ACHN (cell line): ENCODE results near the gene TP53RK.

ENCODE experiments used
- DNase-seq: peaks from one replicate; pipeline ENCODE4 v3.0.0-alpha.2; 2015
- in situ Hi-C: cut with HindIII; loops from 2 replicates; pipeline ENCODE4 v1.10.0; 2017; ENCODE audit warnings: low sequenced_read_pairs, low pct_ligation_motif_present, low pct_unique_long_range_greater_than_20kb

TP53RK gene

GRCh38 chr20:46689082-46689753 is at the start of gene TP53RK:
TSS of gene TP53RK (minus strand) at chr20:46689444. CDS start at chr20:46689414, 30 bp downstream.
- DNase-seq: peak; percentile 99
- in situ Hi-C loops: no loop called here

GRCh38 chr20:46735436-46735835 is 46.2 kb upstream of the TP53RK start:
- in situ Hi-C loops: no loop called here
- no peak for DNase-seq

GRCh38 chr20:46731770-46732169 is 42.5 kb upstream of the TP53RK start:
- in situ Hi-C loops: no loop called here
- no peak for DNase-seq

DNA sequence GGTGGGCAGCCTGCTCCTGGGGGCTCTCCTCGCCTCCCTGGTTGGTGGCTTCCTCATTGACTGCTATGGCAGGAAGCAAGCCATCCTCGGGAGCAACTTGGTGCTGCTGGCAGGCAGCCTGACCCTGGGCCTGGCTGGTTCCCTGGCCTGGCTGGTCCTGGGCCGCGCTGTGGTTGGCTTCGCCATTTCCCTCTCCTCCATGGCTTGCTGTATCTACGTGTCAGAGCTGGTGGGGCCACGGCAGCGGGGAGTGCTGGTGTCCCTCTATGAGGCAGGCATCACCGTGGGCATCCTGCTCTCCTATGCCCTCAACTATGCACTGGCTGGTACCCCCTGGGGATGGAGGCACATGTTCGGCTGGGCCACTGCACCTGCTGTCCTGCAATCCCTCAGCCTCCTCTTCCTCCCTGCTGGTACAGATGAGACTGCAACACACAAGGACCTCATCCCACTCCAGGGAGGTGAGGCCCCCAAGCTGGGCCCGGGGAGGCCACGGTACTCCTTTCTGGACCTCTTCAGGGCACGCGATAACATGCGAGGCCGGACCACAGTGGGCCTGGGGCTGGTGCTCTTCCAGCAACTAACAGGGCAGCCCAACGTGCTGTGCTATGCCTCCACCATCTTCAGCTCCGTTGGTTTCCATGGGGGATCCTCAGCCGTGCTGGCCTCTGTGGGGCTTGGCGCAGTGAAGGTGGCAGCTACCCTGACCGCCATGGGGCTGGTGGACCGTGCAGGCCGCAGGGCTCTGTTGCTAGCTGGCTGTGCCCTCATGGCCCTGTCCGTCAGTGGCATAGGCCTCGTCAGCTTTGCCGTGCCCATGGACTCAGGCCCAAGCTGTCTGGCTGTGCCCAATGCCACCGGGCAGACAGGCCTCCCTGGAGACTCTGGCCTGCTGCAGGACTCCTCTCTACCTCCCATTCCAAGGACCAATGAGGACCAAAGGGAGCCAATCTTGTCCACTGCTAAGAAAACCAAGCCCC is 36.2 kb upstream of the TP53RK start:
- no peak for DNase-seq
- in situ Hi-C loops: no loop called here

- DNase-seq: no peak
- in situ Hi-C loops: no loop called here
These were observed 35.2 kb upstream of the TP53RK start for GRCh38 chr20:46724343-46724959.

DNA sequence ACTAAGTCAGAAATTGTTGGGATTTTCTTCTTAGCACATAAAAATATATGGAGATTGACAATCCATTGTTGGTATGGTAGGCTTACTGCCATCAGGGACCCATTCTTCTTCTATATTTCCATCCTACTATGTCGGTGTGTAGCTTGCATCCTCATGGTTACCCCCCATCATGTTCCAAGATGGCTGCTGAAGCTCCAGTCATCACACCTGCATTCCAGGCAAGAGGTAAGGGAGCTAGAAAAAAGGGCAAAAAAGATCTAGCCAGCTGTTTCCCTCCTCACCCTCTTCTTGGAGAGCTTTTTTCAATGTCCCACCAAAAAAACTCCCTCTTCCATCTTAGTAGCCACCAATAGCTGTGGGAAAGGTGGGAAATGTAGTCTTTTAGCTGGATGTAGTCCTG is 33.8 kb upstream of the TP53RK start:
- in situ Hi-C loops: no loop called here
- no peak for DNase-seq

DNA sequence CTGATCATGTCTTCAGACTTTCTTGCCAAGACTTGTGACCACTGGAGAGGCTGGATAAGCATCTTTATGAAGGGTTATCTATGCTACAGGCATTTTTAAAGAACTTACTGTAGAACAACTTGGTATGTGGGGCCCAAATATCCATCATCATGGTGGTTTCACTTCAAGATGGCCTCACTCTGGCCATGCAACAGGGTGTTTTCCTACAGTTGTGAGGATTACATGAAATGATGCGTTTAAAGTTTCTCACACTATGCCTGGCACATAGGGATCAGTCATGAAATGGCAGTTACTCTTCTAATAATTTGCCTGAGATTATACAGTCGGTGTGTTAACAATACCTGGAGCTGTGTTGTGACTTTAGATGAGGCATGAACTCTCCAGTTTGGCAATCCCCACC is 33.2 kb upstream of the TP53RK start:
- in situ Hi-C loops: no loop called here
- no peak for DNase-seq

- no peak for DNase-seq
- in situ Hi-C loops: no loop called here
These were observed 32.2 kb upstream of the TP53RK start for GRCh38 chr20:46721476-46721875.

DNA sequence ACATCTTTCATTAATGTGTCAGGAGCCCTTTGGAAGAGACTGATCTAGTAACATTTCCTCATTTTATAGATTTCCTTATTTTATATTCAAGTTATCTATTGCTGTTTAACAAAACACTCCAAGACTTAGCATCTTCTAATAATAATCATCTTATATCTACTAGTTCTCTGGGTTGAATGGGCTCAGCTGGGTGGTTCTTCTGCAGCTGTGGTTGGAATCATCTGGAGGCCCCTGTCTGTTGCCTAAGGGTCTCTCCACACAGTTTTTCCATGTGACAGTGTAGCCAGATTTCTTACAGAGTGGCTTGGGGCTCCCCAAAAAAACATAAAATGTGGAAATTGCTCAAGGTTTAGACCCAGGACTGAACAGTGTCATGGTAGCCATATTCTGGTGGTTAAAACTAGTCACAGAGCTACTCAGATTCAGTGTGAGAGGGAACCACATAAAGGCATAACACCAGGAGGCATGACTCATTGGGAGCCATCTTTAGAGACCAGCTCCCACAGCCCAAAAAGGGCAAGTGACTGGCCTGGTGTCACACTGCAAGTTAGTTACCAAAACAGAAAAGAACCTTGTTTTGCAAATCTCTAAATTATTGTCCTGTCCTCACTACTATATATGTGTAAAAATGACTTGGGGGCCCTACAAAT is 31.7 kb upstream of the TP53RK start:
- in situ Hi-C loops: no loop called here
- DNase-seq: no peak

GRCh38 chr20:46720019-46720418 is 30.8 kb upstream of the TP53RK start:
- in situ Hi-C loops: no loop called here
- DNase-seq: no peak

DNA sequence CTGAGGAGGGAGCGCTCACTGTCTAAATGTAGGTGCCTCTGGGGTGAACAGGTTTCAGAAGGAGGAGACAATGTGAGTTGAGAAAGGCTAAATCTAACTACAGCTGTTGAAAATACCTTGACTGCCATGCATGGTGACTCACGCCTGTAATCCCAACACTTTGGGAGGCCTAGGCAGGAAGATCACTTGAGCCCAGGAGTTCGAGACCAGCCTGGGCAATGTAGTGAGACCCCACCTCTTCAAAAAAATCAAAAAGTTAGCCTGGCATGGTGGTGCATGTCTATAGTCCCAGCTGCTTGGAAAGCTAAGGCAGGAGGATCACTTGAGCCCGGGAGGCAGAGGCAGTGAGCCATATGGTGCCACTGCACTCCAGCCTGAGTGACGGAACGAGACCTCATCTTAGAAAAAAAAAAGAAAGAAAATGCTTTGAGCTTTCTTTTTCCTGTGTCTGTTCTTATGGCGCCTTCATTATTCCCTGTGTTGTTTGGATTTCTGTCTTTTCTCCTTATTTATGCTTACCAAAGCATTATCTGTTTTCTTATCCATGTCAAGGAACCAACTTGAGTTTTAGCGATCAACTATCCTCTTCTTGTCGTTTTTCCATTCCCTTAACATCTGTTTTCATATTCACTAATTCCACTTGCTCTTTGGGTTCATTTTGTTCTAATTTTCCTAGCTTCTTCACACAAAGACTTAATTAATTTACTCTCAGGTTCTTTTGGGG is 28.7 kb upstream of the TP53RK start:
- no peak for DNase-seq
- in situ Hi-C loops: no loop called here

DNA sequence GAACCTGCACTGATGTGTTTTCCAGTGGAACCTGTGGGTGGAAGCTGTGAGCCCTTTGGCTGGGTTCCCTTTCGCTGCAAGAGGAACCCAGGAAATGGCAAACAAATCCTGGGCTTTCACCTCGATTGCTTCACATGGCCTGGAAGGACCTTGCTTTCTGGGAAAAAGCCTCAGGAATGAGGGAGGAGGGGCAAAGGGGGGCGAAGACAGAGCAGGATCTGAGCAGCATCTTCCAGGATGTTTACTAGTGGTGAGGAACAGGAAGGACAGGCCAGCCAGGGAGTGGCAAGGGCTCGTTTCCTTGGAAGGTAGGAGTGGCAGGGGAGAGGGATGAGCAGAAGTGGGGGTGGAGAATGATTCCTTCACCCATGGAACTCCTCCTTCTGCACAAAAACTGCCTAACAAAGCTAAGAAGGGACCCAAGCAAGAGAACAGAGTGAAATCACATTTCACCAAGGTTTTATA is 26.1 kb upstream of the TP53RK start:
- in situ Hi-C loops: no loop called here

DNA sequence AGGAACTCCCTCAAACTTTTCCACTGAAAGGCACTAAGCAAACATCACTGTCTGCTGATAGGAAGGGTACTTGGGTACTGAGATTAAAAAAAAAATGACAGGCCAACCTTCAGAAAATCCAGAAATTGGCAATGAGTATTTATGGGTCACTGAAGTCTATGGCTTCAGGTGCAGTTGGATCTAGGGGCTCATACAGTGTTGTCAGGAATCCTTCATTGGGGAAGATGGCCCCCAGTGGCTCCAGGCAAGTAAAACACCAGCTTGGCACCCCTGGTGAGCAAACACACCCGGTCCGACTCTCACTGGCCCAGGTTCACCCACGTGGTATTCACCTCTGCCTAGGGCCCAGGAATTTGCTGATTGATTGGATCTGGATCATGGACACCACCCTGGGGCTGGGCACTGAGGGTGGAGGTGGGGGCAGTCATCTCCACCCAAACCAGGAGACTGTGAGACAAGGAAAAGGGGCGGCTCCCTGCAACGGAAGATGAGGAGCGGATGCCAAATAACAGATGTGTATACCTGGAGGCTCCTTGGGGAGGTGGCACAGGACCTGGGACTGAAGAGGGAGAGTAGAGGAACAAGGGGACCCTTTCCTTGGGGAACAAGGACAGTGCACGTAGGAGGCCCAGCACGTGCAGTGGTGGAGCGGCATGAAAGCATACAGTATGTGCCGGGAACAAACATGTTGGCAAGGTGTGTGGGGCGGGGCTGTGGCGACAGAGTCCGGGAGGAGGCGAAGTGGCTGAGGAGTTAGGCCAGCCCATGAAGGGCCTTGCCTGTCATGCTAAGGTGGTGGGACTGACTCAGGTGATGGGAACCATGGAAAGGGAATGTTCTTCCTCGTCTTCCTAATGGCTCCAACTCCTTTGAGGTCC is 25.0 kb upstream of the TP53RK start:
- no peak for DNase-seq
- in situ Hi-C loops: no loop called here

More for the DNA sequence above, 26.1 kb upstream of the TP53RK start:
- no peak for DNase-seq

GRCh38 chr20:46712056-46712636 is 22.9 kb upstream of the TP53RK start:
- in situ Hi-C loops: no loop called here
- no peak for DNase-seq

GRCh38 chr20:46710153-46710913 is 21.1 kb upstream of the TP53RK start:
- DNase-seq: no peak
- in situ Hi-C loops: no loop called here

DNA sequence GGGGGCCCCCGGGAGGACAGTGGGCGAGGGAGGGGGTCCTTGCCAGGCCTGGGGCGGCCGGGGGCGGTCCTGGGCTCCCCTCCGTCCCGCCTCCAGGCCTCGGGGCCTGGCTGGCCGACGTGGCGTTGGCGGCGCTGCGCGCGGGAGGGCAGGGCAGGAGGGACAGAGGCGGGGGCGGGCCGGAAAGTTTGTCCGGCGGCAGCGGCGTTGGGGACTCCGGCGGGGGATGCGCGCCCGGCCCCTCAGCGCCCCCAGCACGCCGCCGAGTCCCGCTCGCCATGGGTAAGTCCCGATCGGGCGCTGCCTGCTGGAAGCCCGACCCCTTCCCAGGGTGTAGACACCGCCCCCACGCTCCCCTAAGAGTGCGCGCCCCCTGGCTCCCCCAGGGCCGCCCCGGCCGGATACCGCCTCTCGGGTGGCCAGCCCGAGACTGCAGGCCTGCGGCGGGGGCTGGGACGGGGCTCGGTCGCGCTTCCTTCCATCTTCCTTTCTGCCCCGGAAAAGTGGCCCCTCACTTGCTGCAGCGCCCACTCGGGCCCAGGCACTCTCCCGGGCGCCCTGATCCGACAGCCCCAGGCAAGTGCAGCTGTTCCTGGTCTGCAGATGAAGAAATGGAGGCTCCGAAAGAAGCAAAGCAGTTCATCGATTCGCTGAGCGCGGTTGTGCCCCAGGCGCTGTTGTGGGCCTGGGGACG is 20.4 kb upstream of the TP53RK start, which contains the start of gene SLC2A10:
Gene SLC2A10 (plus strand): TSS at position 191 of the 694 bp plus-strand sequence. CDS start 88 bp downstream, at position 279.
- in situ Hi-C loops: no loop called here
- peak; percentile 16 for DNase-seq
